Naive thymus-derived CD4-positive, alpha-beta T cell (primary cell): Measurements from ENCODE around the gene MED29. TPM values are rescaled to one million over a fixed set of nuclear protein-coding genes. Genes with fewer than 3 reads are reported as not detected.

Experiments used
- ATAC-seq: fragments of 150-1000 bp; cut with Tn5 transposase; 2 replicates; pipeline ENCODE4 v1.10.0; 2021; ENCODE audit warnings: mild to moderate bottlenecking, moderate library complexity
- CTCF ChIA-PET: fragments of 350-600 bp; sonication (Branson Sonifier 250); formaldehyde crosslinking; loops from one replicate; lab custom pipeline; 2021; ENCODE audit warnings: antibody characterized with exemption; lab: Charles Lee
- POLR2A ChIA-PET: fragments of 350-600 bp; sonication (Branson Sonifier 250); formaldehyde crosslinking; loops from one replicate; lab custom pipeline; 2021; ENCODE audit warnings: antibody characterized with exemption, inconsistent platforms; lab: Charles Lee
- DNase-seq, 9 donors: peaks; one replicate each; pipeline versions ENCODE4 v3.0.0 to v3.0.0-alpha.2; 2020 to 2022; ENCODE audit warnings: mixed read lengths in 1 of 9
- H3K27ac ChIP-seq: one replicate; pipeline ENCODE4 v1.7.0; 2013; ENCODE audit warnings: mild to moderate bottlenecking, low read depth, low read length, moderate library complexity
- H3K27me3 ChIP-seq, 2 donors: one replicate each; pipeline ENCODE4 v1.7.0; 2013; ENCODE audit warnings: low read length in 2 of 2, mild to moderate bottlenecking in 2 of 2, moderate library complexity in 2 of 2; ENCODE audit not compliant: control insufficient read depth in 2 of 2, insufficient read depth in 2 of 2
- H3K36me3 ChIP-seq, 3 experiments: 1 replicate in 2 of 3; 2 replicates in 1 of 3; pipeline ENCODE4 v1.7.0; 2013; ENCODE audit warnings: low read length in 3 of 3, mild to moderate bottlenecking in 3 of 3, moderate library complexity in 1 of 3; ENCODE audit not compliant: insufficient read depth in 3 of 3, control insufficient read depth in 2 of 3
- H3K4me1 ChIP-seq, 2 donors: one replicate each; pipeline ENCODE4 v1.7.0; 2013; ENCODE audit warnings: low read length in 2 of 2, mild to moderate bottlenecking in 2 of 2, moderate library complexity in 1 of 2; ENCODE audit not compliant: control insufficient read depth in 2 of 2, insufficient read depth in 2 of 2
- H3K4me3 ChIP-seq: 2 replicates; pipeline ENCODE4 v1.7.0; 2013; ENCODE audit warnings: mild to moderate bottlenecking, low read length
- H3K9me3 ChIP-seq, 3 experiments: 1 replicate in 2 of 3; 2 replicates in 1 of 3; pipeline ENCODE4 v1.7.0; 2013; ENCODE audit warnings: low read length in 3 of 3; ENCODE audit not compliant: control insufficient read depth in 2 of 3
- H3K27ac Mint-ChIP-seq, 9 donors: one replicate each; pipeline ENCODE4 v1.8.0; 2020 to 2022; ENCODE audit warnings: mixed read lengths in 9 of 9, mild to moderate bottlenecking in 8 of 9, moderate library complexity in 5 of 9, inconsistent platforms in 2 of 9
- H3K27me3 Mint-ChIP-seq, 5 donors: one replicate each; pipeline ENCODE4 v1.8.0; 2021 to 2022; ENCODE audit warnings: mixed read lengths in 5 of 5, mild to moderate bottlenecking in 1 of 5
- H3K36me3 Mint-ChIP-seq, 5 donors: one replicate each; pipeline ENCODE4 v1.8.0; 2020 to 2022; ENCODE audit warnings: mixed read lengths in 5 of 5, mild to moderate bottlenecking in 3 of 5, inconsistent platforms in 1 of 5
- H3K4me1 Mint-ChIP-seq, 7 donors: one replicate each; pipeline ENCODE4 v1.8.0; 2020 to 2022; ENCODE audit warnings: mixed read lengths in 7 of 7, mild to moderate bottlenecking in 3 of 7, inconsistent platforms in 1 of 7
- H3K4me3 Mint-ChIP-seq, 10 donors: one replicate each; pipeline ENCODE4 v1.8.0; 2020 to 2022; ENCODE audit warnings: mild to moderate bottlenecking in 10 of 10, mixed read lengths in 10 of 10, moderate library complexity in 6 of 10, inconsistent platforms in 2 of 10
- H3K9me3 Mint-ChIP-seq, 11 donors: one replicate each; pipeline ENCODE4 v1.8.0; 2020 to 2022; ENCODE audit warnings: mixed read lengths in 11 of 11, mild to moderate bottlenecking in 4 of 11, inconsistent platforms in 1 of 11, moderate library complexity in 1 of 11
- intact Hi-C, 2 donors: fragments of 100-400 bp; cut with micrococcal nuclease; formaldehyde crosslinking; loops; one replicate each; pipeline ENCODE4 v1.15.1; 2023
- polyA plus RNA-seq, 2 donors: library from polyadenylated mRNA; unstranded; fragments of 300-500 nt; fragmentation: Illumina TruSeq; gene quantifications; one replicate each; pipeline ENCODE4 v1.2.3, GENCODE V29; 2021
- total RNA-seq, 6 experiments: library from RNA in 5 of 6; stranded (reverse) in 5 of 6; gene quantifications; 1 replicate in 5 of 6; 2 replicates in 1 of 6; pipeline ENCODE4 v1.2.3 and lab custom pipeline; 2021 to 2026

MED29 gene
- total and polyA plus RNA-seq, 7 experiments from 2014 or later, result 44.2 to 61.0 (median 52.0) TPM

GRCh38 chr19:39434123-39435076 lies 43.2 kb downstream of the MED29 start:
- Histone ChIP-seq H3K27me3 (no peaks in the 10 kb centered on the region), H3K9me3 (no peaks in the 10 kb centered on the region), H3K4me1 (peaks cover 27 to 32% of the 10 kb centered on the region in 2 donors), H3K27ac (peak overlapping the region; percentile 97), H3K36me3 (peaks cover 0 to 33% (median 11%) of the 10 kb centered on the region in 3 experiments), H3K4me3 (peak overlapping the region; percentile 98)
- intact Hi-C loops, result loop anchor here (5.0 to 10.0 kb wide), 2 partner anchors 408 to 1010 kb away; partner anchors contain the start of gene SERTAD3 (in 1 of the 2)
- peaks cover 0 to 5% (median 0%) of the 10 kb centered on the region in 5 donors for H3K27me3 Mint-ChIP-seq
- H3K9me3 Mint-ChIP-seq, result peaks cover 0 to 11% (median 0%) of the 10 kb centered on the region in 11 donors
- ChIA-PET POLR2A (interaction anchor here (0.6 to 4.7 kb wide), 17 partner anchors 10 to 1665 kb away, joined by 3 to 115 read pairs (median 9); partner anchors contain the start of genes DYRK1B, MED29, PAF1 and PLEKHG2), CTCF (interaction anchor here (1.1 to 1.9 kb wide), 3 partner anchors 23 to 92 kb away, joined by 3 to 9 read pairs (median 6); partner anchors contain the start of genes PLEKHG2 and SAMD4B)
- no peak for ATAC-seq
- peaks cover 5 to 30% (median 20%) of the 10 kb centered on the region in 5 donors for H3K36me3 Mint-ChIP-seq
- peaks cover 20 to 52% (median 38%) of the 10 kb centered on the region in 7 donors for H3K4me1 Mint-ChIP-seq
- DNase-seq, result no peak
- H3K4me3 Mint-ChIP-seq, result peak overlapping the region; percentile 92 to 100 (median 98)
- peak overlapping the region in 8 of 9 donors; percentile 70 to 100 (median 98) for H3K27ac Mint-ChIP-seq

GRCh38 chr19:39435499-39436349 lies 44.5 kb downstream of the MED29 start, which contains the start of gene RPS16:
RPS16 (minus strand) TSS chr19:39435949; CDS start chr19:39435895, 54 bp downstream.
- H3K4me3 Mint-ChIP-seq, result peak within 1 kb of the TSS; percentile 92 to 100 (median 98)
- ChIA-PET POLR2A (interaction anchor here (0.6 to 4.7 kb wide), 34 partner anchors 11 to 1828 kb away, joined by 3 to 115 read pairs (median 5); partner anchors contain the start of genes DYRK1B, EID2, EID2B and GMFG), CTCF (interaction anchor here (0.5 to 1.9 kb wide), 10 partner anchors 15 to 678 kb away, joined by 3 to 9 read pairs (median 4); partner anchors contain the start of genes EID2, EID2B, PLEKHG2 and SAMD4B)
- DNase-seq (peak; percentile 93 to 100 (median 98)), ATAC-seq (peak; percentile 98)
- peaks cover 20 to 53% (median 40%) of the 10 kb centered on the region in 7 donors for H3K4me1 Mint-ChIP-seq
- intact Hi-C loops, result loop anchor here (1.0 to 10.0 kb wide), 11 partner anchors 10 to 1061 kb away; partner anchors contain the start of genes EID2B (in 2 of the 2), MED29 (in 2 of the 2), PAF1 (in 2 of the 2) and PLEKHG2 (in 2 of the 2)
- peak within 1 kb of the TSS; percentile 97 for H3K27ac ChIP-seq
- peaks cover 5 to 28% (median 20%) of the 10 kb centered on the region in 5 donors for H3K36me3 Mint-ChIP-seq
- H3K4me1 ChIP-seq, result peaks cover 27% of the 10 kb centered on the region in 2 donors
- H3K9me3 Mint-ChIP-seq, result peaks cover 0 to 9% (median 0%) of the 10 kb centered on the region in 11 donors
- peaks cover 0 to 5% (median 0%) of the 10 kb centered on the region in 5 donors for H3K27me3 Mint-ChIP-seq
- peaks cover 0 to 33% (median 11%) of the 10 kb centered on the region in 3 experiments for H3K36me3 ChIP-seq
- peak within 1 kb of the TSS; percentile 95 to 100 (median 99) for H3K27ac Mint-ChIP-seq
- H3K9me3 ChIP-seq, result no peaks in the 10 kb centered on the region
- H3K4me3 ChIP-seq, result peak within 1 kb of the TSS; percentile 98
- H3K27me3 ChIP-seq, result no peaks in the 10 kb centered on the region

- intact Hi-C loops, result loop anchor here (1.0 to 10.0 kb wide), 11 partner anchors 9 to 1062 kb away; partner anchors contain the start of genes EID2B (in 2 of the 2), MED29 (in 2 of the 2), PAF1 (in 2 of the 2) and PLEKHG2 (in 2 of the 2)
- Histone ChIP-seq H3K9me3 (no peaks in the 10 kb centered on the region), H3K27ac (peak overlapping the region; percentile 97), H3K36me3 (peaks cover 0 to 33% (median 11%) of the 10 kb centered on the region in 3 experiments), H3K27me3 (no peaks in the 10 kb centered on the region), H3K4me1 (peaks cover 23 to 27% of the 10 kb centered on the region in 2 donors), H3K4me3 (peak overlapping the region; percentile 98)
- ATAC-seq (no peak), DNase-seq (no peak)
- Mint-ChIP-seq H3K4me3 (peak overlapping the region; percentile 92 to 100 (median 98)), H3K36me3 (peaks cover 5 to 26% (median 20%) of the 10 kb centered on the region in 5 donors), H3K4me1 (peaks cover 20 to 47% (median 40%) of the 10 kb centered on the region in 7 donors), H3K27me3 (peaks cover 0 to 5% (median 0%) of the 10 kb centered on the region in 5 donors), H3K27ac (peak overlapping the region; percentile 95 to 100 (median 99)), H3K9me3 (peaks cover 0 to 9% (median 0%) of the 10 kb centered on the region in 11 donors)
- ChIA-PET CTCF (interaction anchor here (0.6 to 1.9 kb wide), 8 partner anchors 15 to 678 kb away, joined by 3 to 9 read pairs (median 4); partner anchors contain the start of genes EID2 and PLEKHG2), POLR2A (interaction anchor here (0.8 to 4.7 kb wide), 31 partner anchors 10 to 1324 kb away, joined by 3 to 115 read pairs (median 5); partner anchors contain the start of genes DYRK1B, EID2, EID2B and GMFG)
Measured at GRCh38 chr19:39436350-39436716, 45.2 kb downstream of the MED29 start.

GRCh38 chr19:39438270-39438934 lies 47.2 kb downstream of the MED29 start:
- CTCF ChIA-PET, result interaction anchor here (1.0 to 3.3 kb wide), 3 partner anchors 36 to 234 kb away, joined by 3 to 38 read pairs (median 5); no protein-coding TSS in a partner anchor
- peaks cover 20 to 39% (median 36%) of the 10 kb centered on the region in 7 donors for H3K4me1 Mint-ChIP-seq
- Histone ChIP-seq H3K27me3 (no peaks in the 10 kb centered on the region), H3K36me3 (peaks cover 0 to 17% (median 7%) of the 10 kb centered on the region in 3 experiments), H3K9me3 (no peaks in the 10 kb centered on the region), H3K27ac (no peak overlapping the region), H3K4me3 (no peak overlapping the region), H3K4me1 (peaks cover 22 to 25% of the 10 kb centered on the region in 2 donors)
- H3K9me3 Mint-ChIP-seq, result peaks cover 0 to 9% (median 0%) of the 10 kb centered on the region in 11 donors
- no peak overlapping the region for H3K4me3 Mint-ChIP-seq
- DNase-seq (no peak), ATAC-seq (no peak)
- peaks cover 5 to 17% (median 10%) of the 10 kb centered on the region in 5 donors for H3K36me3 Mint-ChIP-seq
- POLR2A ChIA-PET, result interaction anchor here (0.6 to 1.2 kb wide), 4 partner anchors 12 to 234 kb away, joined by 3 to 4 read pairs (median 4); no protein-coding TSS in a partner anchor
- intact Hi-C loops, result loop anchor here (5.0 to 10.0 kb wide), 2 partner anchors 404 to 1006 kb away; partner anchors contain the start of gene SERTAD3 (in 1 of the 2)
- peak overlapping the region in 1 of 9 donors; percentile 33 for H3K27ac Mint-ChIP-seq
- H3K27me3 Mint-ChIP-seq, result peaks cover 0 to 5% (median 0%) of the 10 kb centered on the region in 5 donors
